B cell (primary cell): ENCODE results near the gene POLG2.

Experiments used
- CTCF ChIP-seq: fragments of 200-600 bp; IDR thresholded peaks from one replicate; pipeline ENCODE4 v1.8.0; 2022; ENCODE audit warnings: antibody characterized with exemption, mild to moderate bottlenecking
- EZH2 ChIP-seq: IDR thresholded peaks from 2 replicates; pipeline ENCODE4 v1.6.1; 2012; ENCODE audit warnings: borderline replicate concordance, low read depth, mild to moderate bottlenecking, moderate library complexity, low read length; ENCODE audit not compliant: insufficient read depth, poor library complexity, severe bottlenecking

GRCh38 chr17:64544742-64545141 is 47.9 kb upstream of the POLG2 start:
- TF ChIP-seq CTCF (no peak), EZH2 (no peak)
